GM23338 (cell line): Measurements from ENCODE around the gene LAMTOR1. TPM values are rescaled to one million over a fixed set of nuclear protein-coding genes. Genes with fewer than 3 reads are reported as not detected.

Experiments
- ATAC-seq: fragments of 200-7000 bp; cut with Tn5 transposase; 3 replicates; pipeline ENCODE4 v1.9.1; 2020
- DNase-seq: peaks from one replicate; pipeline ENCODE4 v3.0.0-alpha.2; 2015; ENCODE audit warnings: low spot score
- H2AFZ ChIP-seq: fragments of 200-600 bp; sonication (generic); 2 replicates; pipeline ENCODE4 v1.8.0; 2016; ENCODE audit warnings: antibody characterized with exemption, mild to moderate bottlenecking, moderate library complexity
- H3F3A ChIP-seq: fragments of 200-600 bp; sonication (generic); replicated peaks from 2 replicates; pipeline ENCODE4 v1.8.0; 2017; ENCODE audit warnings: antibody characterized with exemption, mixed run types, low read depth
- H3K27ac ChIP-seq: fragments of 200-600 bp; sonication (generic); 2 replicates; pipeline ENCODE4 v1.6.1; 2016; ENCODE audit warnings: low read depth
- H3K27me3 ChIP-seq: fragments of 200-600 bp; sonication (generic); 2 replicates; pipeline ENCODE4 v1.8.0; 2016; ENCODE audit warnings: mild to moderate bottlenecking, mixed run types, moderate library complexity; ENCODE audit not compliant: insufficient read depth
- H3K36me3 ChIP-seq: fragments of 200-600 bp; sonication (generic); 2 replicates; pipeline ENCODE4 v1.8.0; 2016; ENCODE audit warnings: mild to moderate bottlenecking; ENCODE audit not compliant: insufficient read depth
- H3K4me1 ChIP-seq: fragments of 200-600 bp; sonication (generic); 2 replicates; pipeline ENCODE4 v1.8.0; 2016; ENCODE audit warnings: mild to moderate bottlenecking, moderate library complexity; ENCODE audit not compliant: insufficient read depth
- H3K4me2 ChIP-seq: fragments of 200-600 bp; sonication (generic); 2 replicates; pipeline ENCODE4 v1.7.1; 2017; ENCODE audit warnings: mixed run types
- H3K4me3 ChIP-seq: fragments of 200-600 bp; sonication (generic); 2 replicates; pipeline ENCODE4 v1.6.1; 2016; ENCODE audit warnings: mixed run types
- H3K79me2 ChIP-seq: fragments of 200-600 bp; sonication (generic); replicated peaks from 2 replicates; pipeline ENCODE4 v1.8.0; 2017; ENCODE audit warnings: mild to moderate bottlenecking; ENCODE audit not compliant: insufficient read depth
- H3K9me2 ChIP-seq: fragments of 200-600 bp; sonication (generic); 2 replicates; pipeline ENCODE4 v1.8.0; 2017; ENCODE audit not compliant: insufficient read depth
- H4K20me1 ChIP-seq: fragments of 200-600 bp; sonication (generic); replicated peaks from 2 replicates; pipeline ENCODE4 v1.8.0; 2017; ENCODE audit warnings: mild to moderate bottlenecking; ENCODE audit not compliant: insufficient read depth
- H3K27ac Mint-ChIP-seq: 2 replicates; pipeline ENCODE4 v1.8.0; 2020; ENCODE audit warnings: inconsistent platforms, mild to moderate bottlenecking, moderate library complexity, mixed read lengths
- H3K27me3 Mint-ChIP-seq: 3 replicates; pipeline ENCODE4 v1.8.0; 2022; ENCODE audit warnings: low read depth, mild to moderate bottlenecking, moderate library complexity, mixed read lengths, inconsistent platforms; ENCODE audit not compliant: insufficient read depth, poor library complexity
- H3K36me3 Mint-ChIP-seq: 3 replicates; pipeline ENCODE4 v1.8.0; 2021; ENCODE audit warnings: low read depth, mild to moderate bottlenecking, inconsistent platforms, moderate library complexity, mixed read lengths
- H3K4me1 Mint-ChIP-seq: 3 replicates; pipeline ENCODE4 v1.8.0; 2020; ENCODE audit warnings: mild to moderate bottlenecking, inconsistent platforms, mixed read lengths
- H3K4me3 Mint-ChIP-seq: 3 replicates; pipeline ENCODE4 v1.8.0; 2021; ENCODE audit warnings: moderate library complexity, mild to moderate bottlenecking, inconsistent platforms, mixed read lengths
- H3K9me3 Mint-ChIP-seq: 3 replicates; pipeline ENCODE4 v1.8.0; 2020; ENCODE audit warnings: moderate library complexity, mild to moderate bottlenecking, inconsistent platforms, mixed read lengths
- CREB1 ChIP-seq: fragments of 250-450 bp; sonication (Bioruptor Pico); IDR thresholded peaks from 2 replicates; pipeline ENCODE4 v1.5.0; 2020; ENCODE audit warnings: low read depth, mild to moderate bottlenecking, moderate library complexity
- CTCF ChIP-seq, 2 experiments: fragments of 200-600 bp in 1 of 2; sonication (generic) in 1 of 2; conservative IDR thresholded peaks; 2 replicates each; pipeline versions ENCODE4 v1.5.1 to v1.6.1; 2016 to 2017; ENCODE audit warnings: antibody characterized with exemption in 2 of 2, low read depth in 2 of 2, mild to moderate bottlenecking in 2 of 2, moderate library complexity in 1 of 2
- ETS1 ChIP-seq: IDR thresholded peaks from 2 replicates; pipeline ENCODE4 v1.6.1; 2016; ENCODE audit warnings: antibody characterized with exemption
- EZH2 ChIP-seq: fragments of 200-600 bp; sonication (generic); IDR thresholded peaks from one replicate; pipeline ENCODE4 v1.8.0; 2017; ENCODE audit warnings: antibody characterized with exemption, mild to moderate bottlenecking, low read depth; ENCODE audit not compliant: unreplicated experiment
- JUNB ChIP-seq: IDR thresholded peaks from one replicate; pipeline ENCODE4 v1.6.1; 2016; ENCODE audit warnings: antibody characterized with exemption; ENCODE audit not compliant: unreplicated experiment
- NANOG ChIP-seq: IDR thresholded peaks from 2 replicates; pipeline ENCODE4 v1.6.1; 2016; ENCODE audit warnings: antibody characterized with exemption, borderline replicate concordance
- POLR2AphosphoS5 ChIP-seq: IDR thresholded peaks from 2 replicates; pipeline ENCODE4 v1.6.1; 2016; ENCODE audit warnings: antibody characterized with exemption, low read depth
- REST ChIP-seq: IDR thresholded peaks from one replicate; pipeline ENCODE4 v1.6.1; 2018; ENCODE audit warnings: antibody characterized with exemption; ENCODE audit not compliant: unreplicated experiment
- STAT1 ChIP-seq: IDR thresholded peaks from one replicate; pipeline ENCODE4 v1.6.1; 2016; ENCODE audit warnings: antibody characterized with exemption; ENCODE audit not compliant: unreplicated experiment
- ZNF114 ChIP-seq: fragments of 250-450 bp; sonication (Bioruptor Pico); IDR thresholded peaks from 2 replicates; pipeline ENCODE4 v1.5.0; 2020; ENCODE audit warnings: mild to moderate bottlenecking, moderate library complexity
- ZNF331 ChIP-seq: fragments of 250-450 bp; sonication (Bioruptor Pico); IDR thresholded peaks from 2 replicates; pipeline ENCODE4 v1.5.0; 2020; ENCODE audit warnings: low read depth, mild to moderate bottlenecking, moderate library complexity
- ZNF462 ChIP-seq: fragments of 250-450 bp; sonication (Bioruptor Pico); IDR thresholded peaks from 2 replicates; pipeline ENCODE4 v1.5.0; 2020; ENCODE audit warnings: mild to moderate bottlenecking, moderate library complexity
- polyA plus RNA-seq: library from polyadenylated mRNA; unstranded; fragments of >200 nt; fragmentation: Nextera tagmentation; extraction: Ambion mirVana; gene quantifications from 2 replicates; pipeline ENCODE4 v1.2.1, GENCODE V29; 2016
- total RNA-seq: library from RNA; depleted of rRNA; stranded (reverse); fragments of >200 nt; shearing (Covaris generic); gene quantifications from 2 replicates; pipeline ENCODE4 v1.2.3, GENCODE V29; 2014

The LAMTOR1 gene
- total and polyA plus RNA-seq, 2 experiments from 2014 or later = 112 to 157 TPM

- H3K27ac Mint-ChIP-seq = no peak overlapping the region
- H3K4me3 Mint-ChIP-seq = no peak overlapping the region
- Histone ChIP-seq H3K27ac (no peak overlapping the region), H3K4me1 (0 out of 2 replicates have a peak, but pooled peaks cover 8% of the 10 kb centered on the region), H3K4me3 (no peak overlapping the region), H4K20me1 (peaks cover 6% of the 10 kb centered on the region; the same call in 1 of the 2 replicates), H2AFZ (no peak overlapping the region), H3K9me2 (no peaks in the 10 kb centered on the region), H3K79me2 (peaks cover 15% of the 10 kb centered on the region), H3F3A (no peaks in the 10 kb centered on the region), H3K4me2 (no peak overlapping the region), H3K27me3 (no peaks in the 10 kb centered on the region), H3K36me3 (no peaks in the 10 kb centered on the region)
- no peak for ATAC-seq
- H3K36me3 Mint-ChIP-seq = no peaks in the 10 kb centered on the region
- H3K4me1 Mint-ChIP-seq = peaks cover 20% of the 10 kb centered on the region
- TF ChIP-seq POLR2AphosphoS5 (no peak), JUNB (no peak), REST (no peak), ZNF462 (CRISPR knock-in tag) (no peak), ZNF114 (no peak), NANOG (no peak), CTCF (conservative IDR thresholded peaks at IDR 0.05; ENCODE audit: low read depth in 2 of 2) (no peak), ZNF331 (CRISPR knock-in tag) (no peak), ETS1 (no peak), CREB1 (CRISPR knock-in tag) (no peak), EZH2 (no peak), STAT1 (no peak)
- DNase-seq = no peak
- no peaks in the 10 kb centered on the region; the same call in 2 of the 3 replicates for H3K9me3 Mint-ChIP-seq
- peaks cover 4% of the 10 kb centered on the region for H3K27me3 Mint-ChIP-seq
Observed at GRCh38 chr11:72083414-72083813, 19.7 kb downstream of the LAMTOR1 start.
